22Rv1 (cell line): Measurements from ENCODE around the gene ZNF469.

Source experiments
- H3K27ac ChIP-seq: fragments of 450-650 bp; 2 replicates; pipeline ENCODE4 v1.5.1; 2017
- CTCF ChIP-seq: fragments of 450-650 bp; IDR thresholded peaks from 2 replicates; pipeline ENCODE4 v1.5.1; 2017; ENCODE audit warnings: mild to moderate bottlenecking
- ZFX ChIP-seq: fragments of 450-650 bp; IDR thresholded peaks from 2 replicates; pipeline ENCODE4 v1.6.1; 2017; ENCODE audit warnings: antibody characterized with exemption, borderline replicate concordance

ZNF469 gene

DNA sequence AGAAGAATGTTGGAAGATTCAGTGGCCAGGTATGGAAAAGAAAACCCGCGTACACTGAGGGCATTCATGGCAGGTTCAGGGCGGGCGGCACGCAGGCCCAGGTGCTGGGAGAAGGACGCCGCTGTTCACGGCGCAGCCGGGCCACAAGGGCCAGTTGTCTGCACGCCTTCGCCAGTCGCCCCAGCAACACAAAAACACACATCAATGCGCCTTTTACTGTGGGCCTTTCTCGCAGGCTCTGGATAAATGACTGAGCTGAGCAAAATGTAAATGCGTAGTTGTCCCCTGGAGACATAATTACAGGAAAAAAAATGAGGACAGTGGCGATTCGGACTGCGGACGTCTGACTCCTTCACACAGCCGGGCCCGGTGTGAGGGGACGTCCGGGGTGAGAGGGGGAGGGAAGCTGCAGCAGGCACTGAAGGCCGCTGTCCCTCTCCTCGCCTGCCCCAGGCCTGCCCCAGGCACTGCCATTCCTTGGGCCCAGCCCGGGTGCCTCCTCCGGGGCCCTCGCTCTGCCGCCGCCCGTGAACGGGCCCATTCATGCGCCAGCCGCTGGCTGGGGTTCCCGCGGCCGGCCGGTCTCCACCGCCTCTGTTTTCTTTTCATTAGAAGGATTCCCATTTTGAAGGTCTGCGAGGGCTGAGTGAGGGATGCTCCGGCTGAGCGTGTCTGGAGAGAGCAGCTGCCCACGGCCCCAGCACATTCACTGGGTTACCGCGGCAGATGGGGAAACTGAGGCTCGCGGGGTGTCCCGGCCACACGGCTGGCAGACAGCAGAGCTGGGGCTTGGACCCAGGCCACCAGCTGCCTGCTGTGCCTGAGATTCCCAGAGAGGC lies 6.5 kb upstream of the ZNF469 start:
- TF ChIP-seq ZFX (no peak), CTCF (no peak)

GRCh38 chr16:88376835-88377726 lies 5.7 kb upstream of the ZNF469 start:
- TF ChIP-seq ZFX (no peak), CTCF (no peak)
- H3K27ac ChIP-seq: no peak overlapping the region

More for the DNA sequence above, 6.5 kb upstream of the ZNF469 start:
- H3K27ac ChIP-seq: no peak overlapping the region

GRCh38 chr16:88377961-88378360 lies 4.8 kb upstream of the ZNF469 start:
- no peak overlapping the region for H3K27ac ChIP-seq
- TF ChIP-seq ZFX: no peak
- TF ChIP-seq CTCF: no peak

DNA sequence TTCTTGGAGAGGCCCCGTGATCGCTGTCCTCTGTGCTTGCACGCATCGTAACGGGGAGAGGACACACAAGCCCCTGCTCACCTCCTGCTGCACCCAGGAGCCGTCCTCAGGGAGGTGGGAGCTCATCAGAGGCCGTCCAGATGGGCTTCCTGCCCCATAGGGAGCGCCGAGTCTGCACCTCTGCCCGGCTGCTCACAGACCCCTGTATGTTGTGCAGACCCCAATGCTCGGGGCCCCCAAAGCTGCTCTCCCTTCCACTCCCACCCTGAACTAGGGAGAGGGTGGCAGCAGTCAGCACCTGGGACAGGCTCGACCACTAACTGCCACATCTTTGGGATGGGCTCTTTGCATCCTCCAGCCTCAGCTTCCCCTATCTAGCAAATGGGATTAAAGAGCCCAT lies 4.4 kb upstream of the ZNF469 start:
- no peak for TF ChIP-seq ZFX
- no peak for TF ChIP-seq CTCF
- H3K27ac ChIP-seq: no peak overlapping the region

DNA sequence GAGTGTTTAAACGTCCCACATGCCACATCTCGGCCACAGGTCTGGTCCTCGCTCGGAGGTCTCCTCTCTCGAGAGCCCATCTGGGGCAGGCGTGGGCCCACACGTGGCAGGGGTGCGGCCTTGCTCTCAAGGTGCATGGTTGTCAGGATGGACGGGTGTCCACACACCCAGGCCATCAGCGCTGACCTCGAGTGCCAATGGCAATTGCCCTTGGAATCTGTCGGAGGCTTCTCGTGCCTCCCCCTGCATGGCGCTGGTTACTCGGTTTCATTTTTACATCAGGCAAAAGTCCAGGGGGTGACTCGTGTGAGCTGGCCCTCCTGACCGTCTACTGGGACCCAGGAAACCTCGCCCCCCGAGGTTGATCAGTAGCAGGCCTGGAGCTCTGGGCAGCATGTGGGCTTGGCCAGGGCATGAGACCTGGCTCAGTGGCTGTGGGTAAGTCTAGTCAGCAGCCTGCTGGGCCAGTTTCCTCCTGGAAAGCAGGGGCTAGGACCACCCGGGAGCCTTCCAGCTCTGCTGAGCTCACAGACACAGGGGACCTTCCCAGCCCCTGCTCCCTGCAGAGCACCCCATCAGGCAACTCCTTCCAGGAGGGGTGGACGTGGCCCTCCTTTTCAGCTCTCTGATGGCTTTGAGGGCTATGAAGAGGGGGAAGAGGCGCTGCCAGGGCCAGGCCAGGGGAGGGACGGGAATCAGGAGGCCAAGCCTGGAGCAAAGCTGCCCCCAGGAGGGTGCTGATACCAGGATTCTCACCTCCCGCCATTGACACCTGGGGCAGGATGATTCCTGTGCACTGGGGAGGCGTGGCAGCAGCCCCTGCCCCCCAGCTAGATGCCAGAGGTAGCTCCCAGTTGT lies 3.7 kb upstream of the ZNF469 start:
- no peak overlapping the region for H3K27ac ChIP-seq
- no peak for TF ChIP-seq CTCF
- TF ChIP-seq ZFX: no peak

DNA sequence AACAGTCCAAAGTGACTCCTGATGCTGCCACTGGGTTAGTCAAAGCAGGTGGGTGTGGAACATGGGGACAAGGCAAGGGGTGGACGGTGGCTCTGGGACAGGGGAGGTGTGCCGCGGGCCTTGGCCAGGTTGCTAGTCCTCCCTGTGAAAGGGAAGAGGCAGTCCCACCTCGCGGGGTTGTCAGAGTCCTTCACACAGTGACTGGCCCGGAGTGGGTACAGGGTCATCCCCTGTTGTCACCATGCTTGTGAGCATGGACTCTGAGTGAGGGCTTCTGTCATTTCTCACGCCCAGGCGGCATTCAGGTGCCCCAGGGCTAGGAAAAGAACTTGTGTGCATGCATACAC lies 3.1 kb upstream of the ZNF469 start:
- TF ChIP-seq CTCF (no peak), ZFX (no peak)
- no peak overlapping the region for H3K27ac ChIP-seq
